Choroid plexus epithelial cell (primary cell): ENCODE results near the gene OR6M1.

ENCODE experiments used
- DNase-seq: peaks from one replicate; pipeline ENCODE4 v3.0.0-alpha.2; 2010; ENCODE audit warnings: low read depth
- H3K4me3 ChIP-seq: 2 replicates; pipeline ENCODE4 v1.5.1; 2011; ENCODE audit warnings: low read depth, mild to moderate bottlenecking, control low read depth, low read length, moderate library complexity
- TF ChIP-seq, protein P1 (sequence below): conservative IDR thresholded peaks from 2 replicates; pipeline ENCODE4 v1.5.1; 2011; ENCODE audit warnings: low read depth, mild to moderate bottlenecking, control low read depth, inconsistent platforms, low read length, moderate library complexity

OR6M1 gene

GRCh38 chr11:123800036-123800435 lies 6.1 kb downstream of the OR6M1 start:
- no peak for DNase-seq
- no peak overlapping the region for H3K4me3 ChIP-seq
- TF ChIP-seq, protein P1, sequence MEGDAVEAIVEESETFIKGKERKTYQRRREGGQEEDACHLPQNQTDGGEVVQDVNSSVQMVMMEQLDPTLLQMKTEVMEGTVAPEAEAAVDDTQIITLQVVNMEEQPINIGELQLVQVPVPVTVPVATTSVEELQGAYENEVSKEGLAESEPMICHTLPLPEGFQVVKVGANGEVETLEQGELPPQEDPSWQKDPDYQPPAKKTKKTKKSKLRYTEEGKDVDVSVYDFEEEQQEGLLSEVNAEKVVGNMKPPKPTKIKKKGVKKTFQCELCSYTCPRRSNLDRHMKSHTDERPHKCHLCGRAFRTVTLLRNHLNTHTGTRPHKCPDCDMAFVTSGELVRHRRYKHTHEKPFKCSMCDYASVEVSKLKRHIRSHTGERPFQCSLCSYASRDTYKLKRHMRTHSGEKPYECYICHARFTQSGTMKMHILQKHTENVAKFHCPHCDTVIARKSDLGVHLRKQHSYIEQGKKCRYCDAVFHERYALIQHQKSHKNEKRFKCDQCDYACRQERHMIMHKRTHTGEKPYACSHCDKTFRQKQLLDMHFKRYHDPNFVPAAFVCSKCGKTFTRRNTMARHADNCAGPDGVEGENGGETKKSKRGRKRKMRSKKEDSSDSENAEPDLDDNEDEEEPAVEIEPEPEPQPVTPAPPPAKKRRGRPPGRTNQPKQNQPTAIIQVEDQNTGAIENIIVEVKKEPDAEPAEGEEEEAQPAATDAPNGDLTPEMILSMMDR = no peak

- TF ChIP-seq, protein P1 = no peak
- no peak for DNase-seq
- H3K4me3 ChIP-seq = no peak overlapping the region
Observed at GRCh38 chr11:123799438-123799837, 6.7 kb downstream of the OR6M1 start.

- no peak overlapping the region for H3K4me3 ChIP-seq
- TF ChIP-seq, protein P1 = no peak
- DNase-seq = no peak
Observed at GRCh38 chr11:123798513-123799252, 7.5 kb downstream of the OR6M1 start.

DNA sequence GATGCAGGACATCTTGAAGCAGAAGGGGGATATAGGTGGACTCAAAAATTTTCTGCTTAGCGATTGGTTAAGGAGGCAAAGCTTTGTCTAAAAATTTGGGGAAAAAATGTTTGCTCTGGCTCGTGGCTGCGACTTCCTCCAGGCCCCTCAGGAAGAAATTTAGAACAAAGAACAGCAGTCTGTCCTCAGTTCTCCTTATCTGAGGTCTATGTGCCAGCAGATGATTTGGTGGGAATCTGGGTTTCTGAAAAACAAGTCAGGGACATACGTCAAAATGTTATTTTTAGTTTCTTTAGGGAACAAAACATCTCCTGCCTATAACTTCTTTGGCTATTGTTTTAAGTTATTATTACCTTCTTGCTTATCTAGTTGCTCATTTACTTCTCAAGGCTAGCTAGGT lies 8.1 kb downstream of the OR6M1 start:
- H3K4me3 ChIP-seq = no peak overlapping the region
- TF ChIP-seq, protein P1 = no peak
- no peak for DNase-seq

DNA sequence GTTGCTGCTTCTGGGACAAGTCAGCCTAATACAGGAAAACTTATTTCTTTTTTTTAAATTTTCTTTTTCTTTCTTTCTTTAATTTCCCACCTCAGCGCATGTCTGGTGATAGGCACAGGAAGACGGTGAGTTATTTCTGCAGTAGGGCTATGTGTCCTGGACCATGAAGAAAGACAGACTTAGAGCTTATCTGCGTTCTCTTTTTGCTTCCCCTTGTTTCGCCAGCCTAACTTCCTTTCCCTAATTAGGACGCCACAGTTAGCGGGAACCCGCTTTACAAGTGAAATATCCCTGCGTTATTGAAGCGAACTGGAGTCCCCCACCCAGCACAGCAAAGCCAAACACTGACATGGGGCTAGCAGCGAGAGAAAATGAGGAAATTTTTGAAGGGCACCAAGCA lies 8.6 kb downstream of the OR6M1 start:
- DNase-seq = no peak
- TF ChIP-seq, protein P1 = no peak
- no peak overlapping the region for H3K4me3 ChIP-seq

- TF ChIP-seq, protein P1 = no peak
- no peak for DNase-seq
Observed at GRCh38 chr11:123797114-123797513, 9.0 kb downstream of the OR6M1 start.

DNA sequence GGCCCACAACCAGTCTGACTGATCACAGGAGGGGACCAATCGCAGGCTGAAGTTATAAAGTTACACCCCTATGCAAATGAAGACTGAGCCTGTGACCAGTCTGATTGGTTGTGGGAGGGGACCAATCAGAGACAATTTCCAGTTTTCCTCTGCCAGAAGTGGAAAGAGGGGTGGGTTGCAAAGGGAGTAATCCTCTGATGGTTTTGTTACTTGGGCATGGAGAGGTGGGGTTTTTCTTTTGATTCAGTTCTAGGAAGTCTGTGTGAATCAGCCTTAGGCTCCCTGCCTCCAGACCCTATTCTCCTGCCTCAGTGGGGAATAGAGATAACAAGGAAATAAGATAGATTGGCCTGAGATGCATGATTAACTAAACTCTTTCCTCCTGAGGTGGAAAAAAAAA lies 9.9 kb downstream of the OR6M1 start:
- no peak for DNase-seq
- TF ChIP-seq, protein P1 = no peak
- no peak overlapping the region for H3K4me3 ChIP-seq

More at GRCh38 chr11:123797114-123797513, 9.0 kb downstream of the OR6M1 start:
- H3K4me3 ChIP-seq = no peak overlapping the region
